Fibroblast of lung (primary cell): ENCODE results near the gene B3GLCT. TPM values are rescaled to one million over a fixed set of nuclear protein-coding genes. Genes with fewer than 3 reads are reported as not detected.

ENCODE experiments used
- DNase-seq, 2 donors: peaks; one replicate each; pipeline versions ENCODE4 v3.0.0 to v3.0.0-alpha.2; 2010; ENCODE audit warnings: low read depth in 2 of 2
- H2AFZ ChIP-seq: 2 replicates; pipeline ENCODE4 v1.5.1; 2012; ENCODE audit warnings: low read length, control low read depth, inconsistent platforms
- H3K27ac ChIP-seq: 2 replicates; pipeline ENCODE4 v1.5.1; 2011; ENCODE audit warnings: low read length, control low read depth; ENCODE audit not compliant: insufficient read depth
- H3K27me3 ChIP-seq: 2 replicates; pipeline ENCODE4 v1.5.1; 2011; ENCODE audit warnings: mild to moderate bottlenecking, low read length; ENCODE audit not compliant: control insufficient read depth, insufficient read depth
- H3K36me3 ChIP-seq: 2 replicates; pipeline ENCODE4 v1.5.1; 2011; ENCODE audit warnings: low read length; ENCODE audit not compliant: control insufficient read depth, insufficient read depth
- H3K4me1 ChIP-seq: 2 replicates; pipeline ENCODE4 v1.5.1; 2011; ENCODE audit warnings: low read length; ENCODE audit not compliant: control insufficient read depth, insufficient read depth; ENCODE audit errors: extremely low read depth
- H3K4me2 ChIP-seq: 2 replicates; pipeline ENCODE4 v1.5.1; 2011; ENCODE audit warnings: low read length, control low read depth; ENCODE audit not compliant: insufficient read depth; ENCODE audit errors: extremely low read depth
- H3K4me3 ChIP-seq, 4 experiments: fragments of 200-600 bp in 1 of 4; sonication (generic) in 1 of 4; replicated peaks in 1 of 4; 2 replicates each; pipeline ENCODE4 v1.5.1; 2011 to 2016; ENCODE audit warnings: low read length in 4 of 4, low read depth in 3 of 4, mild to moderate bottlenecking in 3 of 4, control low read depth in 2 of 4, inconsistent platforms in 1 of 4, mixed read lengths in 1 of 4; ENCODE audit not compliant: insufficient read depth in 1 of 4; ENCODE audit errors: control extremely low read depth in 1 of 4
- H3K79me2 ChIP-seq: 2 replicates; pipeline ENCODE4 v1.5.1; 2012; ENCODE audit warnings: mild to moderate bottlenecking, low read length, inconsistent platforms; ENCODE audit not compliant: control insufficient read depth, insufficient read depth
- H3K9ac ChIP-seq: 2 replicates; pipeline ENCODE4 v1.5.1; 2011; ENCODE audit warnings: mild to moderate bottlenecking, low read length, control low read depth; ENCODE audit not compliant: insufficient read depth
- H3K9me3 ChIP-seq: 2 replicates; pipeline ENCODE4 v1.5.1; 2012; ENCODE audit warnings: low read depth, low read length; ENCODE audit not compliant: control insufficient read depth, insufficient read depth
- H4K20me1 ChIP-seq: 2 replicates; pipeline ENCODE4 v1.5.1; 2011; ENCODE audit warnings: low read length; ENCODE audit not compliant: control insufficient read depth, insufficient read depth; ENCODE audit errors: extremely low read depth
- EZH2 ChIP-seq: IDR thresholded peaks from 2 replicates; pipeline ENCODE4 v1.5.1; 2012; ENCODE audit warnings: low read length, control low read depth, mild to moderate bottlenecking; ENCODE audit errors: missing control alignments
- polyA plus RNA-seq, 2 donors: library from polyadenylated mRNA; depleted of rRNA in 1 of 2; stranded (reverse) in 1 of 2; unstranded in 1 of 2; fragments of >200 nt; gene quantifications; 2 replicates each; pipeline ENCODE4 v1.2.1, GENCODE V29; 2011 to 2012; ENCODE audit warnings: missing spikeins in 1 of 2
- total RNA-seq: library from RNA; depleted of rRNA; stranded (reverse); fragments of >200 nt; gene quantifications from 2 replicates; pipeline ENCODE4 v1.2.1, GENCODE V29; 2014
- TF ChIP-seq, protein P1 (sequence below), 2 donors: IDR thresholded peaks in 1 of 2; conservative IDR thresholded peaks in 1 of 2; 1 replicate in 1 of 2; 2 replicates in 1 of 2; pipeline ENCODE4 v1.5.1; 2011 to 2012; ENCODE audit warnings: low read length in 2 of 2, control low read depth in 1 of 2, inconsistent platforms in 1 of 2, low read depth in 1 of 2, mild to moderate bottlenecking in 1 of 2

B3GLCT gene
- total and polyA plus RNA-seq, 2 donors (not counting 1 experiment from before 2014, with no cell fraction given) = 4.4 to 7.8 TPM

DNA sequence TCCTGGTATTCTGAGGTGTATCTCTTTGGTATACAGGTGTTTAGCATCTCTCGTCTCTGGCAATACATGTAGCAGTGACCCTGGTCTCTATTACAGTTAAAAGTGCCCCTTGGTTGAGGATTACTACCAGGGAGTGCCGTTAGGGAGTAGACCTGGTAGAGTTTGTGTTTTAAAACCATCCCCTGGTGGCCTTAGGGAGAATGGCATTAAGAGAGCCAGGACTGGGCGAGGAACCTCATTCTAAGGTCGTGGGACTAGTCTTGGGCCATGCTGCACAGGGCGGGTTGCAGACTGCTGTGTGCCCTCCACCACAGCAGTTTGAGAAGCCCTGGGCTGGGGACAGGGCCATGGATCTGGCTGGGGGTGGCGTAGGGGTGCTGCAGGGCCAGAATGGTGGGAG, 35.0 kb downstream of the B3GLCT start:
- Histone ChIP-seq H3K4me2 (no peak overlapping the region), H4K20me1 (no peaks in the 10 kb centered on the region), H3K79me2 (no peaks in the 10 kb centered on the region), H2AFZ (no peak overlapping the region), H3K36me3 (no peaks in the 10 kb centered on the region), H3K27ac (no peak overlapping the region), H3K9ac (no peak overlapping the region), H3K27me3 (no peaks in the 10 kb centered on the region), H3K9me3 (no peaks in the 10 kb centered on the region), H3K4me1 (no peaks in the 10 kb centered on the region), H3K4me3 (no peak overlapping the region)
- TF ChIP-seq EZH2 = no peak
- TF ChIP-seq, protein P1, sequence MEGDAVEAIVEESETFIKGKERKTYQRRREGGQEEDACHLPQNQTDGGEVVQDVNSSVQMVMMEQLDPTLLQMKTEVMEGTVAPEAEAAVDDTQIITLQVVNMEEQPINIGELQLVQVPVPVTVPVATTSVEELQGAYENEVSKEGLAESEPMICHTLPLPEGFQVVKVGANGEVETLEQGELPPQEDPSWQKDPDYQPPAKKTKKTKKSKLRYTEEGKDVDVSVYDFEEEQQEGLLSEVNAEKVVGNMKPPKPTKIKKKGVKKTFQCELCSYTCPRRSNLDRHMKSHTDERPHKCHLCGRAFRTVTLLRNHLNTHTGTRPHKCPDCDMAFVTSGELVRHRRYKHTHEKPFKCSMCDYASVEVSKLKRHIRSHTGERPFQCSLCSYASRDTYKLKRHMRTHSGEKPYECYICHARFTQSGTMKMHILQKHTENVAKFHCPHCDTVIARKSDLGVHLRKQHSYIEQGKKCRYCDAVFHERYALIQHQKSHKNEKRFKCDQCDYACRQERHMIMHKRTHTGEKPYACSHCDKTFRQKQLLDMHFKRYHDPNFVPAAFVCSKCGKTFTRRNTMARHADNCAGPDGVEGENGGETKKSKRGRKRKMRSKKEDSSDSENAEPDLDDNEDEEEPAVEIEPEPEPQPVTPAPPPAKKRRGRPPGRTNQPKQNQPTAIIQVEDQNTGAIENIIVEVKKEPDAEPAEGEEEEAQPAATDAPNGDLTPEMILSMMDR (conservative IDR thresholded peaks at IDR 0.05 in 1 of 2, IDR thresholded peaks at IDR 0.05 in 1 of 2; ENCODE audit: low read depth in 1 of 2, low read length in 2 of 2) = peak in 1 of 2 donors; percentile 35
- DNase-seq = no peak

DNA sequence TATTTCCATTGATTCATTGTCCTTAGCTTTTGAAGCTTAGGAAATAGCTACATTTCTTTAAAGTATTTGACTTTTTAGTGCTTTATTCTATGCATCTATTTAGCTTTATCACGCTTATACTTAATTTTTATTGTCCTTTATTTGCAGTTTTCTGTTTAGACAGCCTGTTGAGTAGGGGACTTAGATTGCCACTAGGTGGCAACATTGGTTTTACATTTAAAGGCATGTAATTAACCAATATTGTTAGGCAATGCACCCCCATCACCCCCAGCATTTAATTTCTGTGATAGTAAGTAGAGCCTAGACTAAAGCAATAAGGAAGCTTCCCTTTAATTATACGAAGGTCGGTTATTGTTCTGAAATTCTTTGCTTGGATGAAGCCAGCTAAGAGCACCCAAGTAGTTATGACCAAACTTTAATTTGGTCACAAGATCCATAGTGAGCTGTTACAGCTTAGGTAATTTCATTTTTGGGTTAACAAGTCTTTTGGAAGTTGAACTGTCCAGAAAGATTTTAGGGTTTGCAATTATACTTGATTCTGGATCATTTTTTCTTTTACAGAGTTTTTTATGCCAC, 36.5 kb downstream of the B3GLCT start:
- Histone ChIP-seq H3K27ac (no peak overlapping the region), H3K79me2 (no peaks in the 10 kb centered on the region), H2AFZ (no peak overlapping the region), H3K9me3 (no peaks in the 10 kb centered on the region), H3K9ac (no peak overlapping the region), H3K36me3 (no peaks in the 10 kb centered on the region), H3K4me3 (no peak overlapping the region), H3K4me1 (no peaks in the 10 kb centered on the region), H3K4me2 (no peak overlapping the region), H3K27me3 (no peaks in the 10 kb centered on the region), H4K20me1 (no peaks in the 10 kb centered on the region)
- TF ChIP-seq, protein P1 (conservative IDR thresholded peaks at IDR 0.05 in 1 of 2, IDR thresholded peaks at IDR 0.05 in 1 of 2; ENCODE audit: low read depth in 1 of 2, low read length in 2 of 2) = peak; percentile 70 to 77
- TF ChIP-seq EZH2 = no peak
- DNase-seq = peak; percentile 32 to 72

DNA sequence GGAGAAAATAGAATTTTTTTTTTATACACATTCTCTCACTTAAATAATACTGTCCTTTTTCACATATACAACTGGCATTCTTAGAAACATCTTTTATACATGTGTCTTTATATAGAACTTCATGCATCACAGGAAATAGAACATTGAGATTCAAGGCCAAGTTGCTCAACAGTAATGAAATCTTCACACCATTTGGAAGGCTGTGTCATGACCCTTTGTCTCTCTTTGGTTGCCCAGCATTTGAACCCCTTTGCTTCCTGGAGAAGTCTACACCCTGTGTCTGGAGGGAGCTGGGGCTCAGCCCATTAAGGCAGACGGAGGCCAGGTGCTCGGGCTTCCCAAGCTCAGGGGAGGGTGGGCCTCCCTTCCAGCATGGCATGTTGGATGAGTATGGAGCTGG, 41.1 kb downstream of the B3GLCT start:
- no peak overlapping the region for H3K4me2 ChIP-seq
- H3K79me2 ChIP-seq = no peaks in the 10 kb centered on the region
- H4K20me1 ChIP-seq = no peaks in the 10 kb centered on the region
- DNase-seq = peak in 1 of 2 donors; percentile 67
- H2AFZ ChIP-seq = no peak overlapping the region
- H3K4me1 ChIP-seq = no peaks in the 10 kb centered on the region
- H3K27ac ChIP-seq = no peak overlapping the region
- no peak overlapping the region for H3K9ac ChIP-seq
- no peak overlapping the region for H3K4me3 ChIP-seq
- H3K27me3 ChIP-seq = no peaks in the 10 kb centered on the region
- no peak for TF ChIP-seq EZH2
- TF ChIP-seq, protein P1 (conservative IDR thresholded peaks at IDR 0.05 in 1 of 2, IDR thresholded peaks at IDR 0.05 in 1 of 2; ENCODE audit: low read depth in 1 of 2, low read length in 2 of 2) = no peak
- no peaks in the 10 kb centered on the region for H3K36me3 ChIP-seq
- H3K9me3 ChIP-seq = no peaks in the 10 kb centered on the region
